A673 (cell line): ENCODE results near the gene ZNRF3.

Experiments used
- CTCF ChIP-seq: fragments of 300-800, 200-600 bp; sonication (generic); conservative IDR thresholded peaks from 2 replicates; pipeline ENCODE4 v1.5.1; 2017; ENCODE audit warnings: low read depth, mild to moderate bottlenecking, antibody characterized with exemption, low read length, moderate library complexity, mixed read lengths
- EZH2 ChIP-seq: fragments of 200-600 bp; sonication (generic); IDR thresholded peaks from 2 replicates; pipeline ENCODE4 v1.6.1; 2017; ENCODE audit warnings: borderline replicate concordance, low read depth, mild to moderate bottlenecking, mixed read lengths, antibody characterized with exemption, low read length; ENCODE audit not compliant: poor library complexity, severe bottlenecking

GRCh38 chr22:29092243-29092642 lies 208.9 kb downstream of the ZNRF3 start:
- TF ChIP-seq CTCF (no peak), EZH2 (no peak)
